RWPE2 (cell line): Measurements from ENCODE around the gene CDHR3.
A peak's percentile ranks its signal among the peaks of the same experiment; 100 is the strongest.

Experiments used
- ATAC-seq: fragments of 200-7000 bp; cut with Tn5 transposase; 3 replicates; pipeline ENCODE4 v1.9.1; 2021; ENCODE audit warnings: low read depth
- DNase-seq: peaks from one replicate; pipeline ENCODE4 v3.0.0-alpha.2; 2020; ENCODE audit warnings: low spot score
- H3K27ac ChIP-seq: fragments of 450-650 bp; 2 replicates; pipeline ENCODE4 v1.5.1; 2017; ENCODE audit warnings: mild to moderate bottlenecking; ENCODE audit not compliant: poor library complexity, severe bottlenecking
- H3K27me3 ChIP-seq: fragments of 250-450 bp; sonication (Bioruptor Pico); 2 replicates; pipeline ENCODE4 v1.5.1; 2021; ENCODE audit warnings: mild to moderate bottlenecking, moderate library complexity; ENCODE audit not compliant: insufficient read depth, poor library complexity, severe bottlenecking
- H3K36me3 ChIP-seq: fragments of 250-450 bp; sonication (Bioruptor Pico); 2 replicates; pipeline ENCODE4 v1.5.1; 2020; ENCODE audit warnings: low read depth, mild to moderate bottlenecking, moderate library complexity
- H3K4me1 ChIP-seq: fragments of 250-450 bp; sonication (Bioruptor Pico); 2 replicates; pipeline ENCODE4 v1.5.1; 2021; ENCODE audit warnings: mild to moderate bottlenecking, moderate library complexity; ENCODE audit not compliant: insufficient read depth, poor library complexity, severe bottlenecking
- H3K4me3 ChIP-seq: fragments of 250-450 bp; sonication (Bioruptor Pico); 2 replicates; pipeline ENCODE4 v1.5.1; 2021; ENCODE audit warnings: mild to moderate bottlenecking, moderate library complexity; ENCODE audit not compliant: severe bottlenecking
- H3K9me3 ChIP-seq: fragments of 250-450 bp; sonication (Bioruptor Pico); 2 replicates; pipeline ENCODE4 v1.5.1; 2021; ENCODE audit warnings: mild to moderate bottlenecking, moderate library complexity; ENCODE audit not compliant: severe bottlenecking
- CTCF ChIP-seq: fragments of 450-650 bp; IDR thresholded peaks from one replicate; pipeline ENCODE4 v1.5.1; 2017; ENCODE audit warnings: mild to moderate bottlenecking, moderate library complexity; ENCODE audit not compliant: poor library complexity, severe bottlenecking

Gene CDHR3

DNA sequence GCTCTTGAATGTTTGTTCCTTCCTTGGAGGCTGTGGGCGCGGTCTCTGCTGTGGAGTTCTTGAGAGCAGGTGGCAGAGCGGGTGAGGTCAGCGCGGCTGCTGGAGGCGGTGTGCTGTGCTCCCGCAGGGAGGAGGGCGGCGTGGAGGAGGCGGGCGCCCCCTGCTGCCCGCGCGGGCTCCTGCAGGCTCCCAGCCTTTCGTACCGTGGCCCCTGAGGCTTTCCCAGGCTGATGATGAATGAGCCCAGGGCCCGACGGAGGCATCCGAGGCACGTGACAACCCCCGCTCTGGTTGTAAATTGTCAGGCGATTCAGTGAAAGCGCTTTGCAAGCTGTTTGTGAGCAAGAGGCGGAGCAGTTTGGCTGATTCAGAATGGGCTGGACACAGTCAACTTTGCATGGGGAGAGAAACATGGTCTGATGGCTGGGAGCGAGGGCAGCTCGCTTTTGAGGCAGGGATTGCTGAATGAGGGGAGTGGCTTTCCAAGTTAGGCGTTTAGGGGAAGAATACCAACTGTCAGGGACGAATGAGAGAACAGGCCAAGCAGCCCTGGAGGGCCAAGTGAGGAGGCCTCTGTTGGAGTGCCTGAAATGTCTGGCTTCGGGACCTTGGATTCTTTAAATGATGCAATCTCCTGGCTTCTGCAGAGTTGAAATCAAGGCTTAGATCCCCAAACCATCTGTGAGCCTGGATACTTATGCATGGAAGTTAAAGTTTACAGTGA lies 46.6 kb downstream of the CDHR3 start:
- peak; percentile 88 for TF ChIP-seq CTCF
- H3K27ac ChIP-seq, result no peak overlapping the region
- H3K4me3 ChIP-seq, result no peak overlapping the region
- H3K27me3 ChIP-seq, result no peaks in the 10 kb centered on the region
- H3K9me3 ChIP-seq, result peaks cover 3% of the 10 kb centered on the region
- no peaks in the 10 kb centered on the region for H3K4me1 ChIP-seq
- no peaks in the 10 kb centered on the region for H3K36me3 ChIP-seq
- ATAC-seq, result peak; percentile 90
- peak; percentile 70 for DNase-seq

GRCh38 chr7:106010331-106010730 lies 47.3 kb downstream of the CDHR3 start:
- no peak for DNase-seq
- Histone ChIP-seq H3K27me3 (no peaks in the 10 kb centered on the region), H3K27ac (no peak overlapping the region), H3K9me3 (peaks cover 3% of the 10 kb centered on the region), H3K36me3 (no peaks in the 10 kb centered on the region), H3K4me1 (no peaks in the 10 kb centered on the region), H3K4me3 (no peak overlapping the region)
- ATAC-seq, result no peak
- TF ChIP-seq CTCF, result no peak

DNA sequence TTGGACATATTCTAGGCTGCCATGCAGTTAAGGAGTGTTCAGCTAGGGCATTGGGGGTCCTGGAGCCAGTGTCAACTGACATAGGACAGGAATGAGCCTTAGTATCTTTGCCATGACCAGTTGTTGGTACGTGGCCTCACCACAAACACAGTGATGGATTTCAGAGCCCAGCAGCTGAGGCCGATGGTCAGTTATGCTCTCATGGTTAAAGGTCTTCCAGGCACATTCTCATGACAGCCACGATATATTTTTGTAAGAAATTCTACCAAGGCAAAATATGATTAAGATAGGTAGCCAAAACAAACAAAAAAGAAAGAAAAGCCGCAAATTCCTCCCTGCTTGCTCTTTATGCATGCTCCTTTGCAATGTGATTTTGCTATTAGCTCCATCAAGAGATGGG lies 47.8 kb downstream of the CDHR3 start:
- H3K27me3 ChIP-seq, result no peaks in the 10 kb centered on the region
- no peak for TF ChIP-seq CTCF
- no peak for ATAC-seq

GRCh38 chr7:106012184-106012583 lies 49.1 kb downstream of the CDHR3 start:
- no peaks in the 10 kb centered on the region for H3K36me3 ChIP-seq
- no peaks in the 10 kb centered on the region for H3K4me1 ChIP-seq
- no peaks in the 10 kb centered on the region for H3K27me3 ChIP-seq
- no peak overlapping the region for H3K27ac ChIP-seq
- ATAC-seq (no peak), DNase-seq (no peak)
- no peak for TF ChIP-seq CTCF
- no peaks in the 10 kb centered on the region for H3K9me3 ChIP-seq
- no peak overlapping the region for H3K4me3 ChIP-seq

More for the DNA sequence above, 47.8 kb downstream of the CDHR3 start:
- H3K27ac ChIP-seq, result no peak overlapping the region
- no peaks in the 10 kb centered on the region for H3K4me1 ChIP-seq
- no peak for DNase-seq
- H3K36me3 ChIP-seq, result no peaks in the 10 kb centered on the region
- H3K9me3 ChIP-seq, result peaks cover 2% of the 10 kb centered on the region
- no peak overlapping the region for H3K4me3 ChIP-seq

GRCh38 chr7:106012935-106013439 lies 49.9 kb downstream of the CDHR3 start:
- H3K27ac ChIP-seq, result no peak overlapping the region
- DNase-seq, result no peak
- no peak for ATAC-seq

More at GRCh38 chr7:106012935-106013439, 49.9 kb downstream of the CDHR3 start:
- Histone ChIP-seq H3K9me3 (no peaks in the 10 kb centered on the region), H3K27me3 (no peaks in the 10 kb centered on the region), H3K4me3 (no peak overlapping the region), H3K4me1 (no peaks in the 10 kb centered on the region), H3K36me3 (no peaks in the 10 kb centered on the region)
- TF ChIP-seq CTCF, result no peak
